Stomach (tissue), 9 donors: Measurements from ENCODE around the gene SERPINF2. TPM values are rescaled to one million over a fixed set of nuclear protein-coding genes. Genes with fewer than 3 reads are reported as not detected.

Experiments
- DNase-seq, 2 donors: peaks; one replicate each; pipeline versions ENCODE4 v3.0.0 to v3.0.0-alpha.2; 2013 to 2019
- H3K27ac ChIP-seq, 5 donors: fragments of 200-600 bp in 4 of 5; sonication (generic) in 4 of 5; one replicate each; pipeline ENCODE4 v1.5.1; 2013 to 2019; ENCODE audit warnings: mild to moderate bottlenecking in 1 of 5, moderate library complexity in 1 of 5
- H3K27me3 ChIP-seq, 3 donors: fragments of 200-600 bp; sonication (generic); one replicate each; pipeline ENCODE4 v1.5.1; 2017 to 2019; ENCODE audit warnings: mixed run types in 1 of 3
- H3K36me3 ChIP-seq, 4 donors: fragments of 200-600 bp; sonication (generic); 1 replicate in 3 of 4; 2 replicates in 1 of 4; pipeline ENCODE4 v1.5.1; 2016 to 2019
- H3K4me1 ChIP-seq, 4 donors: fragments of 200-600 bp; sonication (generic); one replicate each; pipeline ENCODE4 v1.5.1; 2016 to 2019
- H3K4me3 ChIP-seq, 4 donors: fragments of 200-600 bp; sonication (generic) in 3 of 4; one replicate each; pipeline ENCODE4 v1.5.1; 2016 to 2019; ENCODE audit warnings: mild to moderate bottlenecking in 1 of 4
- H3K9me3 ChIP-seq, 4 donors: fragments of 200-600 bp; sonication (generic); one replicate each; pipeline ENCODE4 v1.5.1; 2016 to 2019
- EP300 ChIP-seq: sonication (generic); formaldehyde crosslinking; IDR thresholded peaks from one replicate; pipeline ENCODE4 v1.6.1; 2017; ENCODE audit warnings: antibody characterized with exemption
- POLR2A ChIP-seq, 4 donors: fragments of 450-650 bp; IDR thresholded peaks; one replicate each; pipeline ENCODE4 v1.6.1; 2016; ENCODE audit warnings: antibody characterized with exemption in 4 of 4, control low read depth in 2 of 4, mild to moderate bottlenecking in 1 of 4, moderate library complexity in 1 of 4
- POLR2AphosphoS5 ChIP-seq, 3 donors: sonication (generic); formaldehyde crosslinking; IDR thresholded peaks; one replicate each; pipeline ENCODE4 v1.6.1; 2016; ENCODE audit warnings: antibody characterized with exemption in 3 of 3
- WGBS, 5 donors: extraction: QIAGEN DNeasy Blood & Tissue Kit in 3 of 5; methylation state at CpG; one replicate each; pipeline versions ENCODE4 v1.1.5 to v1.1.7; 2013 to 2018; 5-methylcytosine and 5-hydroxymethylcytosine counted together
- intact Hi-C: fragments of 100-400 bp; cut with DNase I; formaldehyde crosslinking; loops from one replicate; pipeline ENCODE4 v1.15.1; 2023; ENCODE audit warnings: low total_unique reads
- polyA plus RNA-seq, 3 donors: library from polyadenylated mRNA; stranded (reverse); fragments of 200-250 nt; gene quantifications; one replicate each; pipeline ENCODE4 v1.2.3, GENCODE V29; 2013
- total RNA-seq, 5 donors: library from RNA; depleted of rRNA; stranded (reverse); fragments of >200 nt; gene quantifications; one replicate each; pipeline versions ENCODE4 v1.1.0 to v1.2.3, GENCODE V29; 2014 to 2016
- TF ChIP-seq, protein P1 (sequence below), 7 experiments: fragments of 450-650 bp in 4 of 7; fragments of 200-600 bp in 3 of 7; sonication (generic) in 3 of 7; IDR thresholded peaks; one replicate each; pipeline ENCODE4 v1.5.1; 2016 to 2019; ENCODE audit warnings: antibody characterized with exemption in 7 of 7, control low read depth in 2 of 7, mild to moderate bottlenecking in 1 of 7
- donor health status: healthy with polysubstance abuse.
- donor health status: Bipolar disorder and iron deficiency.
- donor health status: healthy.

The SERPINF2 gene
- total and polyA plus RNA-seq, 8 donors, result 0.45 to 5.2 (median 1.3) TPM

DNA sequence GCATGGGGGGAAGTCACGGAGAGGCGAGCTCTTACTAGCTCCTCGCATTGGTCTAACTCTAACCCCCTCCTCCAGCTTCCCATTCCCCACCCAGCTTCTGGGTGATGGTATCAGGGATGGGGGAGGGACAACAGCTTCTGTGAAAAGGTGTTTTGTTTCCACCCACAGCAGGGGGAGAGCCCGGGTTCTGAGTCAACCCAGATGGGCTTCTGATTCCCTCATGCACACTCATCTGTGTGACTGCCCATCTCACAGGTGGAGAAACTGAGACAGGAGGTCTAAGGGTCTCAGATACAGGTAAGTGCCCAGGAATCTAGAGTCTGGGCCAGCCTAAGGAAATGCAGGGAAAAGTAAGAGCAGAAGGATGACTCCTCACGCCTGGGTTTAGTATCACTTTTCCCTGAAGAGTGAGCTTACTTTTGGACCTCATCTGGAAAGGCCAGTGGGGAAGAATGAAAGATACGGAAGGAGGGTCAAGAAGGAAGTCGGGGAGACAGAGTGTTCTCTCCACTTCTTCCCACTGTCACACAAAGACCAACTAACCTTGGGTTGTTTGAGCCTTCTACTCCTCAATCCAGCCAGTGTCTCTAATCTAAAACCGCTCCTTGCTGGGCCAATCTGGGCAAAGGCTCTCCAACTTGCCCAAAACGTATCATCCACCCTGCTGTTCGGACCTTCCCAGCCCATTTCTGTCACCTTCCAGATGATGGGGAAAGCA lies 29.4 kb upstream of the SERPINF2 start:
- H3K9me3 ChIP-seq, result no peaks in the 10 kb centered on the region
- peaks cover 45 to 81% (median 62%) of the 10 kb centered on the region in 4 donors for H3K4me1 ChIP-seq
- TF ChIP-seq POLR2AphosphoS5 (IDR thresholded peaks at IDR 0.05) (no peak), POLR2A (IDR thresholded peaks at IDR 0.05) (no peak), EP300 (no peak)
- TF ChIP-seq, protein P1, sequence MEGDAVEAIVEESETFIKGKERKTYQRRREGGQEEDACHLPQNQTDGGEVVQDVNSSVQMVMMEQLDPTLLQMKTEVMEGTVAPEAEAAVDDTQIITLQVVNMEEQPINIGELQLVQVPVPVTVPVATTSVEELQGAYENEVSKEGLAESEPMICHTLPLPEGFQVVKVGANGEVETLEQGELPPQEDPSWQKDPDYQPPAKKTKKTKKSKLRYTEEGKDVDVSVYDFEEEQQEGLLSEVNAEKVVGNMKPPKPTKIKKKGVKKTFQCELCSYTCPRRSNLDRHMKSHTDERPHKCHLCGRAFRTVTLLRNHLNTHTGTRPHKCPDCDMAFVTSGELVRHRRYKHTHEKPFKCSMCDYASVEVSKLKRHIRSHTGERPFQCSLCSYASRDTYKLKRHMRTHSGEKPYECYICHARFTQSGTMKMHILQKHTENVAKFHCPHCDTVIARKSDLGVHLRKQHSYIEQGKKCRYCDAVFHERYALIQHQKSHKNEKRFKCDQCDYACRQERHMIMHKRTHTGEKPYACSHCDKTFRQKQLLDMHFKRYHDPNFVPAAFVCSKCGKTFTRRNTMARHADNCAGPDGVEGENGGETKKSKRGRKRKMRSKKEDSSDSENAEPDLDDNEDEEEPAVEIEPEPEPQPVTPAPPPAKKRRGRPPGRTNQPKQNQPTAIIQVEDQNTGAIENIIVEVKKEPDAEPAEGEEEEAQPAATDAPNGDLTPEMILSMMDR (IDR thresholded peaks at IDR 0.05), result no peak
- peak overlapping the region in 3 of 4 donors; percentile 81 to 100 (median 89) for H3K4me3 ChIP-seq
- 62 to 72% (median 67%) methylated on average over 10 of the region's 10 CpGs for WGBS, 5 donors
- H3K36me3 ChIP-seq, result peaks cover 18 to 29% (median 26%) of the 10 kb centered on the region in 4 donors
- intact Hi-C loops, result no loop called here
- H3K27ac ChIP-seq, result peak overlapping the region; percentile 99 to 100 (median 100)
- H3K27me3 ChIP-seq, result no peaks in the 10 kb centered on the region
- DNase-seq, result peak in 1 of 2 donors; percentile 3

DNA sequence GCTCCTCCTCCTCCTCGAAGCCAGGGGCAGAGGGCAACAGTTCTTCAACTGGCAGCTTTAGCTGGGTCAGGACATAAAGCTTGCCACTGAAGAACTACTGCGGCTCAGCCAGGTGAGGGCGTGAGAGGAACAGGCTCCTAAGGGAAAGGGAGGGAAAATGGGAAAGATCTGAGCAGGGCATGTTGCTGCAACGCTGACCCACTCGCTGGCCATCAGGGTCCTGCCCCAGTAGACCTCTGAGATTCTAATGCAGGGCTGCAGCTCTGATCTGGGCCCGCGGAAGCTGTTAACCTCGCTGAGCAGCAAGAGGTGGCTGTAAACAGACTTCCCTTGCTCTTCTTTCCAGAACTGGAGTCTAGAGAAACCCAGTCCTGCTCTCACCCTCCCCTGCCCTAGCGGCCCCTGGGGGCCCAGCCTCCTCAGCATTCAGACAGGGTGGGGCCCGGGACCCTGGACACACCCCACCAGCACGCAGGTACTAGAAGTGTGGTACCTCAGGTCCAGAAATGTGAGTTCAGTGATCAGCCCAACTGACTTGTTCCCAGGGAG lies 28.7 kb upstream of the SERPINF2 start:
- TF ChIP-seq EP300 (no peak), POLR2AphosphoS5 (IDR thresholded peaks at IDR 0.05) (peak in 1 of 3 donors; percentile 3)
- TF ChIP-seq, protein P1 (IDR thresholded peaks at IDR 0.05), result peak in 3 of 7 experiments; percentile 21 to 51 (median 30)
- Histone ChIP-seq H3K27me3 (no peaks in the 10 kb centered on the region), H3K4me1 (peaks cover 48 to 81% (median 67%) of the 10 kb centered on the region in 4 donors), H3K36me3 (peaks cover 18 to 29% (median 26%) of the 10 kb centered on the region in 4 donors), H3K9me3 (no peaks in the 10 kb centered on the region), H3K4me3 (peak overlapping the region; percentile 81 to 100 (median 91)), H3K27ac (peak overlapping the region; percentile 99 to 100 (median 100))
- peak; percentile 54 to 85 for DNase-seq
- intact Hi-C loops, result no loop called here
- WGBS, 5 donors, result 9 to 13% (median 12%) methylated on average over 11 of the region's 11 CpGs

DNA sequence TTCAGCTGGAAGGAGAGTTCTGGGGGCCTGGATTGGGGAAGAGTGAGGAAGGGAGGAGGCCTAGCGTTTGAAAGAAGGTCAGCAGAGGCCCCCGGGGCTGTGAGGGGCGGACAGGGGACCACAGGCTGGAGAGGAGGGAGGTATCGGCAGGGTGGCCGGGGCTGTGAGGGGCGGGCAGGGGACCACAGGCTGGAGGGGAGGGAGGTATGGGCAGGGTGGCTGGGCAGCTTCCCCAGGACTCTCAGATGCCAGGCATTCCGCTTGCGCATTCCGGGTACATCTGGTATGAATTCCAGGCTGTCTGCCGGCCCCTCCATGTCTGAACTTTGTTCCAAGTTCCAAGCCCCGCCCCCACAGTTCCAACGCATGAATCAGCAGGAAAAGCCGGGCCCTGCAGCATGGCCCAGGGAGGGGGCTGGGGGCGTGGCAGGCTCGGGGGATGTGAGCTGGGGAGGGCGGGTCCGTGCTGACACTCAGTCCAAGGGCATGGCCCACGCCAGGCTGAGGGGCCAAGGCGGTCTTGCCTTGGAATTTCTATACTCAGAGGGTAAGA lies 28.2 kb upstream of the SERPINF2 start:
- H3K4me1 ChIP-seq, result peaks cover 45 to 76% (median 64%) of the 10 kb centered on the region in 4 donors
- peak overlapping the region; percentile 99 to 100 (median 100) for H3K27ac ChIP-seq
- DNase-seq, result peak; percentile 96 to 98
- H3K9me3 ChIP-seq, result no peaks in the 10 kb centered on the region
- H3K4me3 ChIP-seq, result peak overlapping the region; percentile 81 to 100 (median 91)
- peaks cover 18 to 29% (median 26%) of the 10 kb centered on the region in 4 donors for H3K36me3 ChIP-seq
- intact Hi-C loops, result no loop called here
- 4 to 10% (median 8%) methylated on average over 16 to 19 of the region's 19 CpGs for WGBS, 5 donors
- TF ChIP-seq, protein P1 (IDR thresholded peaks at IDR 0.05), result no peak
- TF ChIP-seq EP300 (no peak), POLR2AphosphoS5 (IDR thresholded peaks at IDR 0.05) (peak; percentile 83 to 89 (median 86)), POLR2A (IDR thresholded peaks at IDR 0.05) (peak in 1 of 4 donors; percentile 42)
- H3K27me3 ChIP-seq, result no peaks in the 10 kb centered on the region

DNA sequence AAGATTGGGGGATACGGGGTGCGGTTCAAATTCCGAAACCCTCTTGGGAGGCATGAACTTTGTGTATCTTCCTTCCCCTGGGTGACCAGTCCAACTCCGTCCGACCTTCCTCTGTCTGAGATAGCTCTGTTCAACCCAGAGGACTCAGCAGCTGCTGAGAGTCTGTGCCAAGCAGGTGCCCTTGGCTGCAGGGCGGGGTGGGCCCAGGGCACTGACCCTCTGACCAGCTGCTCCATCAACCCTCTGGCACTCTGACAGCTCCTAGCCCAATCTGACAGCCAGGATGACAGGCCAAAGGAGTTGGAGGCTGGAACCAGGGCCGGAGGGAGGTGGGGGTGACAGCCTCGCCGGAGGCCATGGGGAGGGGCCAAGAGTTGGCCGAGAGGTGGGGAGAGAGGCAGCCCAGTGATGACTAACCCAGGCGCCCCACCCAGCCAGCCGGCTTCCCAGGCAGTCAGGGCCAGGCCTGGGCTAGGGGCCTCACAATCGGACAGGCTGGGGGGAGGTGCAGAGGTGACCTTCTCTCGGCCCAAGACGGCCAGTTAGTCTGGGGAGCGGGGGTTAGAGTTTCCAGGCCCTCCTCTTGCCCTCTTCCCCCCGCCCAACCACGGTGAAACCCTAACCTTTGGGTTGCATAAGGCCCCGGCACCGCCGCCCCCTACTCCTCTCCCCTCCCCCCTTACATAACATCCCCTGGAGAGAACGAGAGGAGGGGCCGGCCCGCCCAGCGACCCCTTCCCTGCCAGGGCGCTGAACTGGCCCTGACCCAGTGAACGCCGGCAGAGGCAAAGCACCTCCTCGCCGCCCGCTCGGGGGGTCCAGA lies 27.5 kb upstream of the SERPINF2 start:
- Histone ChIP-seq H3K4me1 (peaks cover 42 to 69% (median 58%) of the 10 kb centered on the region in 4 donors), H3K4me3 (peak overlapping the region; percentile 81 to 100 (median 91)), H3K36me3 (peaks cover 18 to 29% (median 26%) of the 10 kb centered on the region in 4 donors), H3K27ac (peak overlapping the region; percentile 99 to 100 (median 100)), H3K9me3 (no peaks in the 10 kb centered on the region), H3K27me3 (no peaks in the 10 kb centered on the region)
- TF ChIP-seq EP300, result no peak
- TF ChIP-seq, protein P1 (IDR thresholded peaks at IDR 0.05), result no peak
- TF ChIP-seq POLR2AphosphoS5 (IDR thresholded peaks at IDR 0.05), result peak; percentile 25 to 89 (median 87)
- peak in 1 of 4 donors; percentile 24 for TF ChIP-seq POLR2A (IDR thresholded peaks at IDR 0.05)
- intact Hi-C loops, result no loop called here
- WGBS, 5 donors, result 1 to 7% (median 2%) methylated on average over 14 to 32 of the region's 32 CpGs
- DNase-seq, result peak; percentile 84 to 95
